Erythroblast (primary cell): Measurements from ENCODE around the gene SNRPA.

Source experiments
- GATA1 ChIP-seq: IDR thresholded peaks from 2 replicates; pipeline ENCODE4 v1.6.1; 2011; ENCODE audit warnings: low read depth, mild to moderate bottlenecking, control low read depth, low read length, moderate library complexity
- POLR2A ChIP-seq: IDR thresholded peaks from 2 replicates; pipeline ENCODE4 v1.6.1; 2011; ENCODE audit warnings: mild to moderate bottlenecking, low read length

DNA sequence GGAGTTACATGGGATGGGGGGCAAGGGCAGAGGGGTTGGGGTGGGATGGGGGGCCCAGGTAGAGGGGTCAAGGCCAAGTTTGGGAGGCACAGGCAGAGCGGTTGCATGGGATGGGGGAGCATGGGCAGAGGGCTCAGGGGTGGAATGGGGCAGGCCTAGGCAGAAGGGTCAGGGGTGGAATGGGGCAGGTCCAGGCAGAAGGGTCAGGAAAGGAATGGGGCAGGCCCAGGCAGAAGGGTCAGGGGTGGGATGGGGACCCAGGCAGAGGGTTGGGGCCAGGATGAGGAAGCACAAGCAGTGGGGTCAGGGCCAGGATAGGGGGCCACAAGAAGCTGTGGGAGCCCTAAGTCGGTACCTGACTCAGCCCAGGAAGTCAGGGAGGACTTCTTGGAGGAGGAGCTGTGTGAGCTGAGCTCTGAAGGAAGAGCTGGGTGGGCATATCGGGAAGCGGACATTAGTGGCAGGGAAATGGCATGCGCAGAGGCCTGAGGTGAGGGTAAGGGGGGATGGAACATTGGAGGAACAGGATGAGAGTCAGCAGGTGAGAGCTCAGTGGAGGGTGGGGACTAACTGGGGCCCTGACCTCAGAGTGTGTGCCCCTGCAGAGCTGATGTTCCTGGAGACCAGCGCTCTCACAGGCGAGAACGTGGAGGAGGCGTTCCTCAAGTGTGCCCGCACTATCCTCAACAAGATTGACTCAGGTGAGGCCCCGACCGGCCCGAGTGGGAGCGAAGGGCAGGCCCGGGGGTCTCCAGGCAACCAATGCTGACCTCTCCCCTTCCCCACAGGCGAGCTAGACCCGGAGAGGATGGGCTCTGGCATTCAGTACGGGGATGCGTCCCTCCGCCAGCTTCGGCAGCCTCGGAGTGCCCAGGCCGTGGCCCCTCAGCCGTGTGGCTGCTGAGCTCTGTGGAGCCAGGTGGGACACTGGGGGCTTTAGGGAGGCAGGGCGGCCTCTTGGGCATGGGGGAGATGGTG, 35.3 kb downstream of the SNRPA start:
- TF ChIP-seq POLR2A, result no peak
- TF ChIP-seq GATA1, result no peak
